ENCODE results near the gene CXCL6.
A peak's percentile ranks its signal among the peaks of the same experiment; 100 is the strongest.

Gene CXCL6

DNA sequence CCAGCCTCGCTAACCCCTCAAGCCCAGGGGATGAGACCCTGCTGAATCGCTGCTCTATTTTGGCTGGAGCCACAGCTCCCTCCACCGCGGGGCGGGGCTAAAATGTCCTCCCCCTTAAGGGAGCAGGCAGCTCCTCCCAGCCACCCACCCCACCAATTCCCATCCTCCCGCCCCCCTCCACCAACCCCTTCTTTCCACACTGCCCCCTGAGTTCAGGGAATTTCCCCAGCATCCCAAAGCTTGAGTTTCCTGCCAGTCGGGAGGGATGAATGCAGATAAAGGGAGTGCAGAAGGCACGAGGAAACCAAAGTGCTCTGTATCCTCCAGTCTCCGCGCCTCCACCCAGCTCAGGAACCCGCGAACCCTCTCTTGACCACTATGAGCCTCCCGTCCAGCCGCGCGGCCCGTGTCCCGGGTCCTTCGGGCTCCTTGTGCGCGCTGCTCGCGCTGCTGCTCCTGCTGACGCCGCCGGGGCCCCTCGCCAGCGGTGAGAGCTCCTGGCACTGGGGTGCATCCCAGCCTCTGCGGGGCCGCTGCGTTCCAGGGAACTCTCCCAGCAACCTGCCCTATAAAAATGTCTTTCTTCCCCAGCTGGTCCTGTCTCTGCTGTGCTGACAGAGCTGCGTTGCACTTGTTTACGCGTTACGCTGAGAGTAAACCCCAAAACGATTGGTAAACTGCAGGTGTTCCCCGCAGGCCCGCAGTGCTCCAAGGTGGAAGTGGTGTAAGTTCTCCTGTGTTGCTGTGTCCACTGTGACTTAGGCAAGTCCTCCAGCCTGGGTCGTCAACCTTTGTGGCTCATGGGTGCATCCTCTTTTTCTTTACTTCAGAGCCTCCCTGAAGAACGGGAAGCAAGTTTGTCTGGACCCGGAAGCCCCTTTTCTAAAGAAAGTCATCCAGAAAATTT is at the start of gene CXCL6:
Gene CXCL6 (plus strand): TSS at position 306 of the 907 bp plus-strand sequence. CDS start 73 bp downstream, at position 379.
- peak; percentile 6 for DNase-seq

GRCh38 chr4:73788411-73788810 is 48.1 kb upstream of the CXCL6 start:
- no peak for DNase-seq

GRCh38 chr4:73798842-73799241 is 37.6 kb upstream of the CXCL6 start:
- no peak for DNase-seq

DNA sequence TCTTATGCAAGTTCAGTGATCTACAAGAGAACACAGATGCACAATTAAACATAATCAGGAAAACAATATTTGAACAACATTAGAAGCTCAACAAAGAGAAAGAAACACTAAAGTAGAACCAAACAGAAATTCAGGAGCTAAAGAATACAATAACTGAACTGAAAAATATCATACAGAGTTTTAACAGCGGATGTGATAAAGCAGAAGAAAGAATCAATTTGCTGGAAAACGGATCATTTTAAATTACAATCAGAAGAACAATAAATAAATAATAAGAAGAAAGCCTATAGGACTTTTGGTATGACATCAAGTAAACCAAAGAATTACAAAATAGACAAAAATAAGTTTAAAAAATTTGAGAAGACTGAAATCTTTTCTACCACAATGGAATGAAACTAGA is 36.3 kb upstream of the CXCL6 start:
- DNase-seq: no peak

GRCh38 chr4:73801692-73802091 is 34.8 kb upstream of the CXCL6 start:
- DNase-seq: peak; percentile 11

- DNase-seq: no peak
Measured at GRCh38 chr4:73803213-73803612, 33.3 kb upstream of the CXCL6 start.

GRCh38 chr4:73810191-73810590 is 26.3 kb upstream of the CXCL6 start:
- DNase-seq: no peak

DNA sequence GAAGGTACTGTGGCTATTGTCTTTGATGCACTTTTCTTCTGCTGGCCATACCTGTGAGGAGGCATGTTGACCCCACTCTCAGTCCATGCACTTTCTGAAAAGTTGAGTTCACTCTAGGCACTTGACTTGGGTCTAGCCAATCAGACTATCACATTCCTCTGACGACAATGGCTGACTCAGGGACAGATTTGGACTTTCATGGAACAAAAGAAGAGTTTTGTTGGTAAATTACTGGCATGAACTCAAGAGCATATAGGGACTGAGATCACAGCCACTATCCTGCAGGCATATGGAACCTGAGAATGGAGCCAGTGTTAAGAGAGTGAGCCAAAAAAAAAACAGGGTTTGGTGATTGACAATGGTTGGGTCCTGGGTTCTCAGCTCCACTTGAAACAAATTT is 24.6 kb upstream of the CXCL6 start:
- DNase-seq: no peak

DNA sequence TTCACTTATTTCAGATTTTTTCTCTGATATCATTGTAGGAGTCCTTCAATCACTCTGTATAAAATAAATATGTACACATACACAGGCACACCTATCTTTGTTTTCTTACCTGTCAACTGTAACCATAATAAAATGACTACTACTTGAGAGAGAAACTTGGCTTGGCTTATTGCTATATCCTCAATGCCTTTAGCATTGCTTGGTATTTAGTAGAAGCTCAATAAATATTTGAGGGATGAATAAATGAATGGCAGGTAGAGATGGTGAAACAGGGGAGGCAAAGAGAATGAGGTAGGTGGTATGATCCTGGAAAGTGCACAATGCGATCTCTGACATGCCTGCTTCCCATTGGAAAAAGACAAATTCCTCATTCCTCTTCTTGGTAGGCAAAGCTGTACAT is 21.8 kb upstream of the CXCL6 start:
- DNase-seq: no peak

- DNase-seq: no peak
Measured at GRCh38 chr4:73815145-73815544, 21.3 kb upstream of the CXCL6 start.

- no peak for DNase-seq
Measured at GRCh38 chr4:73816814-73817213, 19.7 kb upstream of the CXCL6 start.

DNA sequence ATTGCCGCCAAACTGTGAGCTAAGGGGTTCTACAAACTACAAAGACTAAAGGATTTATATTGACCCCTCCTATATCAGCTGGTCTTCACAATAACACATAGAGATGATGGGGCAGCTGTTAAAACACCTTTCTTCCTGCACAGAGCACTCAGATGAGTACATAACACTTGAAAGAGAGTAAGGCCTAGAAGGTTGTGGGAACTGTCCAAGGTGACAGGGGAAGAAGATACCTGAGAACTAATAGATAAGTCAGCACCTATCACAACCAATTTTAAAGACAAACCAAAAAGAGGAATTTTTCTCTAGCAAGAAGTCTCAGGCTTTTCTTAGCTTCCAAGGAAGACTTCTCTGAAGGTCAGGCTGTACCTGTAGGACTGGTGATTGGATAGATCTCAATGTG is 19.1 kb upstream of the CXCL6 start:
- DNase-seq: no peak

DNA sequence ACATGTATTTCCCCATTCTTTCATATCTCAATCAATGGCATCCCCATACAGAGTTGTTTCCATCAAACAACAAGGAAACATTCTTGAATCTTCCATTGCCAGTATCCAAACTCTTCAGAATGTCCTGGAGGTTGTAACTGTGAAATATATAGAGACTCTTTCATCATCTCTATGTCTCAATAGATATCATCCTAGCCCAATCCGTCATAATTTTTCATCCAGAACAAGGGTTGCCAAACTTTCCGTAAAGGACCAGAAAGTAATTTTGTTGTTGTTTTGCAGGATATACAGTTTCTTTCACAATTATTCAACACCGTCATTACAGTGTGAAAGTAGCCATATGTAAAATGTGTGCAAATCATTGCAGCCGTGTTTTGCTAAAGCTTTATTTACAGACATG is 15.2 kb upstream of the CXCL6 start:
- no peak for DNase-seq

DNA sequence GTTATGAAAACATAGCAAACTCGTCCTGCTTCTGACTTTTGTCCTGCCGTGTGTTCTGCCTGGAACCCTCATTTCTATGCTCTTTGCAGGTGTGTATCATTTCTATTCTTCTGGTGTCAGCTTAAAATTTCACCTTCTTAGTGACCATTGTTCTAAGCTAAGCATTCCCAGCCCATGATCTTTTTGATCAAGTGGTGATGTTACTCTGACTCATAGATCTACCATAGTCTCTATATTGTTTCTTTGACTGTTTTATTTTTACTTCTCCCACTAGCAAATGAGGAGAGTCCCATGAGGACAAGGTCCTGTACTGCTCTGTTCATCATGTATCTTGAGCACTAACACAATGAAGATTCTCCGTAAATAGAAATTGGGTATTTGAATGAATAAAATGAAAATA is 14.1 kb upstream of the CXCL6 start:
- DNase-seq: no peak

GRCh38 chr4:73822812-73823504 is 13.5 kb upstream of the CXCL6 start:
- DNase-seq: no peak

DNA sequence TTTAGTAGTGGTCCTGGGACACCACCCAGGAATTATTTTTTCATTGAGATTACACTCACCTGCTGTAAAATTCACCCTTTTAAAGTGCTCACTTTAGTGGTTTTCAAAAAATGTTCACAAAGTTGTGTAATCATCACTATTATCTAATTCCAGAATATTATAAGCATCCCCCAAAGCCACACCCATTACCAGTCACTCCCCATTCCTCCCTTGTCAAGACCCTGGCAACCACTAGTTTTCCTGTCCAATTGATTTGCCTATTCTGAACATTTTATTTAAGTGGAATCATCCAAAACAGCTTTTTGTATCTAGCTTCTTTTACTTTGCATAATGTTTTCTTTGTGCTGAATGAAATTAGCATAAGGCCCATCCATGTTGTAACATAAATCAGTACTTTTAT is 12.7 kb upstream of the CXCL6 start:
- DNase-seq: no peak

GRCh38 chr4:73828956-73829355 is 7.5 kb upstream of the CXCL6 start:
- DNase-seq: no peak

GRCh38 chr4:73831569-73831968 is 4.9 kb upstream of the CXCL6 start:
- no peak for DNase-seq

DNA sequence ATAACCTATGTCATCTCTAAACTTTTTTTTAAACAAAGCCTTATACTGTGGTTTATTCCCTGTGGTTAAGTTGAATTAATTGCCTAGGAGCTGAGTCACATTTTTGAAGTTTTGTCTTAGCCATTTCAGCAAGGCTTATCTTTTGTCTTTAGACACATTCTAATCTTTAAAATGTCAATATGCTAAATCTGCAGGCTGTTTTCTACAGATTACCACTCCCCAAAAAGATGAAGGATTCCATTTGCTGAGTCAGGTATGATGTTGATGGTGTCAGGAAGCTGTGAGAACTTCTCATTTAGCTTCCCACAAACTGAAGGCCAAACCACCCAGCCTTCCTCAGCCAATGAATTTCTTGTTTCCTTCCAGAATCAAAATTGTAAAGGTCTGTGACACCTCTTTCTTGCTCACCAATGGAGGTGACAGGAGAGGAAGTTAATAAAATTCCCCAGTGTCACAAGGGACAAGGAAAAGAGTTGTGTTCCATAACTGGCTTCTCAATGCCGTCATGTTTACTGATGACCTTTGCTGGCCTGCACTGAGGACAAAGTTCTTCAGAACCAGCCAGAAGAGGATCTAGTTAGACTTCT is 3.7 kb upstream of the CXCL6 start:
- DNase-seq: no peak

DNA sequence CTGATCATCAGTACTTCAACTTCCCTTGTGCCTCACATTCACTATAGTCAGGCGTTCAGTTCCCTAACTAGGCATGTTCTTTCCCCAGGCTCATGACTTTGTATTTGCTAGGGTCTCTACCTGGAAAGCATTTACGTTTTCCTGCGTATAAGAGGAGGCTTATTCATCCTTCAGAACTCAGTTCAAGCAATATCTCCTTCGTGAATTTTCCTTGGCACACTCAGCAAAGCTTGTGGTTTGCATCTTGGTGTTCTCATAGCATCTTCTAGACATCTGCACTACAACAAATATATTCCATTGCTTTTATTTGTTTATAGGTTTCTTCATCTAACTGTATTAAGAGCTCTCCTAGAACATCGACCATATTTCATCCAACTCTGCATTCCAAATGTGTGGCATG is 2.6 kb downstream of the CXCL6 start:
- DNase-seq: no peak

DNA sequence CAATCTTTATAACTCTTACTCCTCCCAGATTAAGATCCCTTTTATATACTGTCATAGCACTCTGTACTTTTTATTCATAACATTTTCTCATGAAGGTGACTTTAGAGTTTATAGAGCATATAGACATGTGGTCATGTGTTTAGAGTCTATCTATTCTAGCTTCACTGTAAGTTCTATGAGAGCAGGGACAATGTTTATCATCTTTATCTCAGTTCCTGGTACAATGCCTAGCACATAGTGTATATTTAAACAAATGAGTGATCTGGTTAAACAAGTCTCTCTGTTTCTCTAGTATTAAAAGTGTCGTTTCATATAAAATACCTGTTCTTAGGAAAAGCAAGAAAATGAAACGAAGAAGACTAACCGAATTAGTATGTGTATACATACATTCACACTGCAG is 3.2 kb downstream of the CXCL6 start:
- no peak for DNase-seq

DNA sequence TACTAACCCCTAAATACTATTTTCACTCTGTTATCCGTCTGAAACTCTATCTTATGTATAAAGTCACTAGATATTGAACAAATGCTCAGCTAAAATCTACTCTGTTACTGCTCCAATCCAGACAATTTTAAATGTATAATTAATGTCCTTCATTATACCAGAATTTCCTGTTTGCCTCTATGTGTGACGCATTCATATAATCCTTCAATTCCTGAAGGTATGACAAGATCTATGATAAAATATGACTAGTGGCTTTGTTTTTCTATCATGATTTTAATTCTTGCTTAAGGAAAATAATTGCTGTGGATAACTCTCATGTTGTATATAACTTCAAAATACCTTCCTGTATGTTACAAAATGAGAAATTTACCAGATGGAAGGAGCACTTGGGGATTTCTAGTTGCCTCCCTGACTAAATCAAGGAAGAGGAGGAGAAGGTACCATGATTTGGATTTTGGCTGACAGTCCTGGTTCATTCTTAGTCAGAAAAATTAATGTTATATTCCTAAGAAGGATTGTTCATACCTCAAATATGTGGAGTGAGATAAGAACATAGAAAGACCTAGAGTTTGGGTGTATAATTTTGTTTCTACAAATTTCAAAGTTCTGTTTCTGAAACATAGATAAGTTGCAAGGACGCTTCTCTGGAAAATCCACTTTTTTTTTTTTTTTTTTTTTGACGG is 4.9 kb downstream of the CXCL6 start:
- no peak for DNase-seq

GRCh38 chr4:73842696-73843095 is 6.2 kb downstream of the CXCL6 start:
- DNase-seq: no peak
